ENCODE results near the gene RDX. TPM values are rescaled to one million over a fixed set of nuclear protein-coding genes. Genes with fewer than 3 reads are reported as not detected.

The RDX gene
- total and polyA plus RNA-seq, 10 of the 15 experiments (the other 5 are each of a cell fraction or from before 2014, with no cell fraction given): 24.6 to 62.2 (median 47.8) TPM

GRCh38 chr11:110286298-110287040 lies 9.9 kb downstream of the RDX start:
- DNase-seq (ENCODE audit: low read depth, low spot score) (no peak), FAIRE-seq (no peak), ATAC-seq (peak; percentile 9; the same call in 1 of the 3 replicates)
- H3K4me1 ChIP-seq (ENCODE audit: control insufficient read depth, insufficient read depth, low read length): no peaks in the 10 kb centered on the region
- SMC1A ChIA-PET (ENCODE audit: uncharacterized antibody, unreplicated experiment): interaction anchor here (1.1 to 3.1 kb wide), 6 partner anchors 9 to 88 kb away, joined by 5 to 13 read pairs (median 8); no protein-coding TSS in a partner anchor
- CTCF ChIA-PET: interaction anchor here (1.0 to 1.7 kb wide), 5 partner anchors 64 to 149 kb away, joined by 3 to 5 read pairs (median 3); no protein-coding TSS in a partner anchor
- H4K20me1 ChIP-seq (ENCODE audit: control insufficient read depth, insufficient read depth): peaks cover 2% of the 10 kb centered on the region; the same call in 1 of the 2 replicates
- RAD21 ChIA-PET (ENCODE audit: unreplicated experiment): interaction anchor here (1.0 to 1.4 kb wide), 2 partner anchors 9 to 59 kb away, joined by 3 to 4 read pairs; partner anchors contain the start of gene RDX
- no peaks in the 10 kb centered on the region for H3K36me3 ChIP-seq (ENCODE audit: control insufficient read depth in 2 of 2, insufficient read depth in 2 of 2, low read length in 1 of 2)
- H3K4me2 ChIP-seq (ENCODE audit: control insufficient read depth, insufficient read depth): no peak overlapping the region
- 71% methylated on average over 4 of the region's 4 CpGs for WGBS (ENCODE audit: insufficient coverage, insufficient replicate concordance, low lambda C conversion rate, missing lambda C conversion rate)
- H3K27ac ChIP-seq (ENCODE audit: control insufficient read depth, insufficient read depth): no peak overlapping the region
- H3K79me2 ChIP-seq (ENCODE audit: control insufficient read depth, insufficient read depth, low read length): peaks cover 94% of the 10 kb centered on the region
- H3K4me3 ChIP-seq: no peak overlapping the region
- intact Hi-C loops (cut with micrococcal nuclease; ENCODE audit: unreplicated experiment) (loop anchor here (10.0 kb wide), 1 partner anchor 1488 kb away; no protein-coding TSS in a partner anchor), in situ Hi-C loops (cut with MboI) (no loop called here)
- no peaks in the 10 kb centered on the region for H3K9me3 ChIP-seq (replicated peaks; ENCODE audit: control insufficient read depth, insufficient read depth, low read length)
- POLR2A ChIA-PET: interaction anchor here (1.0 kb wide), 1 partner anchor 19 kb away, joined by 3 read pairs; no protein-coding TSS in a partner anchor
- TF ChIP-seq NRF1 (conservative IDR thresholded peaks at IDR 0.05; ENCODE audit: low read depth, low read length): no peak
- no peak for TF ChIP-seq MEF2B (IDR thresholded peaks at IDR 0.05; ENCODE audit: partially characterized antibody, poor library complexity, severe bottlenecking)
- TF ChIP-seq BHLHE40 (IDR thresholded peaks at IDR 0.05; ENCODE audit: borderline replicate concordance in 1 of 2, low read depth in 2 of 2, low read length in 1 of 2): peak in 1 of 2 experiments; percentile 41; a peak in 2 of 4 replicates
- no TSS peak for BruUV-seq (replicated peaks)
- no peaks in the 10 kb centered on the region for H3K27me3 ChIP-seq (replicated peaks in 1 of 2; ENCODE audit: control insufficient read depth in 2 of 2, insufficient read depth in 2 of 2, low read length in 1 of 2)
- no peak overlapping the region for H3K9ac ChIP-seq (ENCODE audit: control insufficient read depth, insufficient read depth, low read length)
- no peak overlapping the region for H2AFZ ChIP-seq (ENCODE audit: control insufficient read depth, low read depth, low read length)

- Histone ChIP-seq H3K27me3 (replicated peaks in 1 of 2; ENCODE audit: control insufficient read depth in 2 of 2, insufficient read depth in 2 of 2, low read length in 1 of 2) (no peaks in the 10 kb centered on the region), H3K4me2 (ENCODE audit: control insufficient read depth, insufficient read depth) (no peak overlapping the region), H3K27ac (ENCODE audit: control insufficient read depth, insufficient read depth) (no peak overlapping the region), H4K20me1 (ENCODE audit: control insufficient read depth, insufficient read depth) (peaks cover 2% of the 10 kb centered on the region; the same call in 1 of the 2 replicates), H3K36me3 (ENCODE audit: control insufficient read depth in 2 of 2, insufficient read depth in 2 of 2, low read length in 1 of 2) (peaks cover 1 to 5% of the 10 kb centered on the region in 2 experiments; a peak in 2 of 4 replicates), H3K4me3 (no peak overlapping the region), H2AFZ (ENCODE audit: control insufficient read depth, low read depth, low read length) (no peak overlapping the region), H3K9ac (ENCODE audit: control insufficient read depth, insufficient read depth, low read length) (no peak overlapping the region), H3K9me3 (replicated peaks; ENCODE audit: control insufficient read depth, insufficient read depth, low read length) (no peaks in the 10 kb centered on the region), H3K79me2 (ENCODE audit: control insufficient read depth, insufficient read depth, low read length) (peaks cover 90% of the 10 kb centered on the region), H3K4me1 (ENCODE audit: control insufficient read depth, insufficient read depth, low read length) (no peaks in the 10 kb centered on the region)
- 85% methylated on average over 4 of the region's 4 CpGs for WGBS (ENCODE audit: insufficient coverage, insufficient replicate concordance, low lambda C conversion rate, missing lambda C conversion rate)
- no peak for DNase-seq (ENCODE audit: low read depth, low spot score)
- RAD21 ChIA-PET (ENCODE audit: unreplicated experiment): no interaction called here
- ATAC-seq: no peak
- intact Hi-C loops (cut with micrococcal nuclease; ENCODE audit: unreplicated experiment): loop anchor here (10.0 kb wide), 1 partner anchor 1491 kb away; no protein-coding TSS in a partner anchor
- SMC1A ChIA-PET (ENCODE audit: uncharacterized antibody, unreplicated experiment): no interaction called here
- in situ Hi-C loops (cut with MboI): no loop called here
- POLR2A ChIA-PET: no interaction called here
- CTCF ChIA-PET: no interaction called here
- no TSS peak for BruUV-seq (replicated peaks)
- no peak for FAIRE-seq
- TF ChIP-seq RUNX3 (IDR thresholded peaks at IDR 0.05; ENCODE audit: low read length) (no peak), SP1 (IDR thresholded peaks at IDR 0.05; ENCODE audit: low read depth, low read length) (no peak), KDM1A (IDR thresholded peaks at IDR 0.05; ENCODE audit: borderline replicate concordance) (no peak), PBX3 (IDR thresholded peaks at IDR 0.05; ENCODE audit: insufficient replicate concordance, low read depth, low read length) (no peak), CTCF (IDR thresholded peaks at IDR 0.05 in 2 of 3, conservative IDR thresholded peaks at IDR 0.05 in 1 of 3; ENCODE audit: control insufficient read depth in 2 of 3, extremely low read depth in 1 of 3, insufficient read depth in 1 of 3, low read depth in 3 of 3, low read length in 3 of 3) (no peak), ZNF622 (IDR thresholded peaks at IDR 0.05) (no peak), ELK1 (IDR thresholded peaks at IDR 0.05; ENCODE audit: low read depth, low read length) (no peak), MEF2B (IDR thresholded peaks at IDR 0.05; ENCODE audit: partially characterized antibody, poor library complexity, severe bottlenecking) (no peak)
Measured at GRCh38 chr11:110283862-110284261, 12.6 kb downstream of the RDX start.
